Activated T-helper 9 cell treated with anti-CD3 and anti-CD28 coated beads, Interleukin-2, amount 50 U/mL, for 16 hours (primary cell): ENCODE measurements around the gene CADM1.

ENCODE experiments used
- DNase-seq: peaks from one replicate; pipeline ENCODE4 v3.0.0-alpha.2; 2020; ENCODE audit warnings: low read depth

Gene CADM1

GRCh38 chr11:115444542-115444941 lies 59.7 kb downstream of the CADM1 start:
- DNase-seq = no peak

- DNase-seq = no peak
Observed at GRCh38 chr11:115439969-115440540, 64.2 kb downstream of the CADM1 start.

- no peak for DNase-seq
Observed at GRCh38 chr11:115439385-115439784, 64.8 kb downstream of the CADM1 start.

- no peak for DNase-seq
Observed at GRCh38 chr11:115437902-115438575, 66.2 kb downstream of the CADM1 start.

GRCh38 chr11:115430345-115430744 lies 73.9 kb downstream of the CADM1 start:
- no peak for DNase-seq

- no peak for DNase-seq
Observed at GRCh38 chr11:115428306-115428705, 75.9 kb downstream of the CADM1 start.

GRCh38 chr11:115425816-115426215 lies 78.4 kb downstream of the CADM1 start:
- DNase-seq = no peak

GRCh38 chr11:115425250-115425649 lies 79.0 kb downstream of the CADM1 start:
- no peak for DNase-seq

- DNase-seq = no peak
Observed at GRCh38 chr11:115423728-115424459, 80.3 kb downstream of the CADM1 start.

- no peak for DNase-seq
Observed at GRCh38 chr11:115421992-115422689, 82.1 kb downstream of the CADM1 start.

GRCh38 chr11:115421352-115421991 lies 82.7 kb downstream of the CADM1 start:
- DNase-seq = no peak

GRCh38 chr11:115420505-115420904 lies 83.7 kb downstream of the CADM1 start:
- no peak for DNase-seq

- no peak for DNase-seq
Observed at GRCh38 chr11:115418626-115419025, 85.6 kb downstream of the CADM1 start.

- no peak for DNase-seq
Observed at GRCh38 chr11:115418081-115418480, 86.1 kb downstream of the CADM1 start.

- no peak for DNase-seq
Observed at GRCh38 chr11:115411120-115411519, 93.1 kb downstream of the CADM1 start.

- DNase-seq = no peak
Observed at GRCh38 chr11:115409691-115410220, 94.5 kb downstream of the CADM1 start.

GRCh38 chr11:115409116-115409670 lies 95.0 kb downstream of the CADM1 start:
- DNase-seq = no peak

GRCh38 chr11:115408036-115408921 lies 95.9 kb downstream of the CADM1 start:
- DNase-seq = no peak

- no peak for DNase-seq
Observed at GRCh38 chr11:115407496-115407895, 96.7 kb downstream of the CADM1 start.

- no peak for DNase-seq
Observed at GRCh38 chr11:115406404-115406803, 97.8 kb downstream of the CADM1 start.
